Hepatocyte (in vitro differentiated cells): Measurements from ENCODE around the gene SEC61B. TPM values are rescaled to one million over a fixed set of nuclear protein-coding genes. Genes with fewer than 3 reads are reported as not detected.

ENCODE experiments used
- DNase-seq: peaks from one replicate; pipeline ENCODE4 v3.0.0-alpha.2; 2016; ENCODE audit warnings: low spot score
- H2AFZ ChIP-seq: fragments of 200-600 bp; sonication (generic); 2 replicates; pipeline ENCODE4 v1.6.0; 2016; ENCODE audit warnings: antibody characterized with exemption, mild to moderate bottlenecking
- H3K27ac ChIP-seq: fragments of 200-600 bp; sonication (generic); 2 replicates; pipeline ENCODE4 v1.5.1; 2016; ENCODE audit warnings: mild to moderate bottlenecking
- H3K27me3 ChIP-seq: fragments of 200-600 bp; sonication (generic); 2 replicates; pipeline ENCODE4 v1.6.1; 2016
- H3K36me3 ChIP-seq: fragments of 200-600 bp; sonication (generic); replicated peaks from 2 replicates; pipeline ENCODE4 v1.5.1; 2016; ENCODE audit warnings: low read depth; ENCODE audit not compliant: insufficient read depth
- H3K4me1 ChIP-seq: fragments of 200-600 bp; sonication (generic); 2 replicates; pipeline ENCODE4 v1.5.1; 2016; ENCODE audit warnings: mild to moderate bottlenecking, moderate library complexity; ENCODE audit not compliant: insufficient read depth
- H3K4me2 ChIP-seq: fragments of 200-600 bp; sonication (generic); 2 replicates; pipeline ENCODE4 v1.6.0; 2016
- H3K4me3 ChIP-seq: fragments of 200-600 bp; sonication (generic); 2 replicates; pipeline ENCODE4 v1.5.1; 2016; ENCODE audit warnings: mild to moderate bottlenecking
- H3K79me2 ChIP-seq: fragments of 200-600 bp; sonication (generic); 2 replicates; pipeline ENCODE4 v1.6.0; 2017; ENCODE audit warnings: mild to moderate bottlenecking
- H3K9me2 ChIP-seq: fragments of 200-600 bp; sonication (generic); replicated peaks from 2 replicates; pipeline ENCODE4 v1.6.0; 2017; ENCODE audit warnings: mild to moderate bottlenecking; ENCODE audit not compliant: insufficient read depth
- H3K9me3 ChIP-seq: fragments of 200-600 bp; sonication (generic); 2 replicates; pipeline ENCODE4 v1.5.1; 2016; ENCODE audit warnings: low read depth, mild to moderate bottlenecking
- H4K20me1 ChIP-seq: fragments of 200-600 bp; sonication (generic); 2 replicates; pipeline ENCODE4 v1.6.0; 2016; ENCODE audit warnings: mild to moderate bottlenecking; ENCODE audit not compliant: insufficient read depth, poor library complexity, severe bottlenecking
- CTCF ChIP-seq: fragments of 200-600 bp; sonication (generic); IDR thresholded peaks from 2 replicates; pipeline ENCODE4 v1.5.1; 2016; ENCODE audit warnings: antibody characterized with exemption, mild to moderate bottlenecking; ENCODE audit not compliant: poor library complexity
- EZH2 ChIP-seq: fragments of 200-600 bp; sonication (generic); IDR thresholded peaks from 2 replicates; pipeline ENCODE4 v1.6.1; 2016; ENCODE audit warnings: antibody characterized with exemption, mild to moderate bottlenecking, borderline replicate concordance
- EZH2phosphoT487 ChIP-seq: fragments of 200-600 bp; sonication (generic); IDR thresholded peaks from one replicate; pipeline ENCODE4 v1.6.1; 2018; ENCODE audit warnings: antibody characterized with exemption, mild to moderate bottlenecking, low read depth, moderate library complexity; ENCODE audit not compliant: unreplicated experiment, severe bottlenecking
- WGBS: methylation state at CpG from one replicate; pipeline ENCODE4 v1.1.6; 2016; ENCODE audit warnings: low lambda C conversion rate; ENCODE audit errors: missing lambda C conversion rate; 5-methylcytosine and 5-hydroxymethylcytosine counted together
- polyA plus RNA-seq: library from polyadenylated mRNA; unstranded; fragments of >200 nt; fragmentation: Nextera tagmentation; extraction: Ambion mirVana; gene quantifications from 2 replicates; pipeline ENCODE4 v1.2.1, GENCODE V29; 2016
- total RNA-seq: library from RNA; depleted of rRNA; stranded (reverse); fragments of >200 nt; gene quantifications from 2 replicates; pipeline ENCODE4 v1.2.3, GENCODE V29; 2014

The SEC61B gene
- total and polyA plus RNA-seq, 2 experiments from 2014 or later = 145 to 365 TPM

- Histone ChIP-seq H2AFZ (no peak overlapping the region), H3K4me2 (no peak overlapping the region), H3K27me3 (no peaks in the 10 kb centered on the region), H3K79me2 (no peaks in the 10 kb centered on the region), H3K4me1 (peaks cover 7% of the 10 kb centered on the region), H4K20me1 (no peaks in the 10 kb centered on the region), H3K4me3 (no peak overlapping the region), H3K36me3 (no peaks in the 10 kb centered on the region), H3K9me3 (no peaks in the 10 kb centered on the region), H3K9me2 (no peaks in the 10 kb centered on the region), H3K27ac (no peak overlapping the region)
- 90% methylated on average over 9 of the region's 9 CpGs for WGBS
- no peak for DNase-seq
- TF ChIP-seq EZH2 (no peak), EZH2phosphoT487 (no peak), CTCF (no peak)
Observed at GRCh38 chr9:99180662-99181061, 41.4 kb upstream of the SEC61B start.

- Histone ChIP-seq H3K36me3 (no peaks in the 10 kb centered on the region), H3K4me3 (no peak overlapping the region), H3K9me3 (no peaks in the 10 kb centered on the region), H3K4me2 (no peak overlapping the region), H3K9me2 (no peaks in the 10 kb centered on the region), H3K27me3 (no peaks in the 10 kb centered on the region), H4K20me1 (no peaks in the 10 kb centered on the region), H3K27ac (no peak overlapping the region), H3K4me1 (peaks cover 7% of the 10 kb centered on the region), H3K79me2 (no peaks in the 10 kb centered on the region), H2AFZ (no peak overlapping the region)
- no peak for DNase-seq
- WGBS = 51% methylated on average over 2 of the region's 2 CpGs
- no peak for TF ChIP-seq EZH2phosphoT487
- TF ChIP-seq CTCF = no peak
- TF ChIP-seq EZH2 = no peak
Observed at GRCh38 chr9:99181206-99181605, 40.9 kb upstream of the SEC61B start.

DNA sequence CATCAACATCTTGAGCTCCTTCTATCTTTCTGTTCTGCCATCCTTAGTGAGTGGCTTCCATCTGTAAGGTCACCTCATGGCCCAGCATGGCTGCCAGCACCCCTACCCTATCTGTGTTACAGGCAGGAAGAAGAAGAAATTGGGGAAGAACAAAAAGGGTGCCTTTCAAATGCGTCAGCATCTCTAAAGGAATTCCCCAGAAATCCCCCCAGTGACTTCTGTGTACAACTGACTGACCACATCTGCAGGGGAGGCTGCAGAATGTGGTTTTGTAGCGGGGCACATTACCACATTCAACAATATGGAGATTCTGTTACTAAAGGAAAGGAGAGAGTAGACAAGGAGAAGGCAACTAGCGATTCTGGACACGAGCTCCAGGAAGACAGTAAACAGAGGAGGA, 40.5 kb upstream of the SEC61B start:
- Histone ChIP-seq H3K4me1 (peaks cover 7% of the 10 kb centered on the region), H3K27me3 (no peaks in the 10 kb centered on the region), H3K27ac (no peak overlapping the region), H3K9me3 (no peaks in the 10 kb centered on the region), H3K79me2 (no peaks in the 10 kb centered on the region), H2AFZ (no peak overlapping the region), H3K9me2 (no peaks in the 10 kb centered on the region), H3K36me3 (no peaks in the 10 kb centered on the region), H3K4me3 (no peak overlapping the region), H4K20me1 (no peaks in the 10 kb centered on the region), H3K4me2 (no peak overlapping the region)
- WGBS = 92% methylated on average over 4 of the region's 4 CpGs
- no peak for TF ChIP-seq EZH2
- no peak for TF ChIP-seq CTCF
- no peak for TF ChIP-seq EZH2phosphoT487
- no peak for DNase-seq

DNA sequence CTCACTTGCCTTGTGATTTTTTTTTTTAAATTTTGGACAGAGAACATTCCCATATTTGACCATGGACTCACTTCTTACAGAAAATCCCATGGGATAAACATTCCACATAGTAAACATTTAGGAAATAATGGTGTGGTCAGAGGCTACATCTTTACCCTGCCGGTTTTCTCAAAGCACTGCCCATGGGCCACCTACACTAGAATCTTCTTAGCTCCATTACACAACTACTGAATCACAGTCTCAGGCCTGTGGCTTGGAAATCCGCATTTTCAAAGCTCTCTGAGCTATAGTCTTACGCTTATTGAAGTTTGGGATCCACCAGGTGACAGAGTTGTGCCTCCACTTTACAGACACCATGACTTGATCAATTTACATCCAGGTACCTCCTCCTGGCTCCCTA, 39.7 kb upstream of the SEC61B start:
- Histone ChIP-seq H3K27ac (no peak overlapping the region), H3K9me3 (no peaks in the 10 kb centered on the region), H3K4me1 (peaks cover 5% of the 10 kb centered on the region), H3K27me3 (no peaks in the 10 kb centered on the region), H4K20me1 (no peaks in the 10 kb centered on the region), H3K36me3 (no peaks in the 10 kb centered on the region), H2AFZ (no peak overlapping the region), H3K79me2 (no peaks in the 10 kb centered on the region), H3K4me3 (no peak overlapping the region), H3K4me2 (no peak overlapping the region), H3K9me2 (no peaks in the 10 kb centered on the region)
- no peak for DNase-seq
- TF ChIP-seq CTCF = no peak
- TF ChIP-seq EZH2 = no peak
- no peak for TF ChIP-seq EZH2phosphoT487
- 95% methylated on average over 3 of the region's 3 CpGs for WGBS
